GM19351 (cell line): Measurements from ENCODE around the gene PRSS1.
"Not testable (repeated sequence)": the region's sequence is repeated elsewhere in the genome, so short reads cannot be mapped to it uniquely, and the experiment has no call there.

ENCODE experiments used
- ATAC-seq: cut with Tn5 transposase; IDR thresholded peaks from one replicate; pipeline ENCODE4 v1.9.1; 2021; ENCODE audit warnings: mild to moderate bottlenecking, moderate library complexity; ENCODE audit not compliant: unreplicated experiment

PRSS1 gene

DNA sequence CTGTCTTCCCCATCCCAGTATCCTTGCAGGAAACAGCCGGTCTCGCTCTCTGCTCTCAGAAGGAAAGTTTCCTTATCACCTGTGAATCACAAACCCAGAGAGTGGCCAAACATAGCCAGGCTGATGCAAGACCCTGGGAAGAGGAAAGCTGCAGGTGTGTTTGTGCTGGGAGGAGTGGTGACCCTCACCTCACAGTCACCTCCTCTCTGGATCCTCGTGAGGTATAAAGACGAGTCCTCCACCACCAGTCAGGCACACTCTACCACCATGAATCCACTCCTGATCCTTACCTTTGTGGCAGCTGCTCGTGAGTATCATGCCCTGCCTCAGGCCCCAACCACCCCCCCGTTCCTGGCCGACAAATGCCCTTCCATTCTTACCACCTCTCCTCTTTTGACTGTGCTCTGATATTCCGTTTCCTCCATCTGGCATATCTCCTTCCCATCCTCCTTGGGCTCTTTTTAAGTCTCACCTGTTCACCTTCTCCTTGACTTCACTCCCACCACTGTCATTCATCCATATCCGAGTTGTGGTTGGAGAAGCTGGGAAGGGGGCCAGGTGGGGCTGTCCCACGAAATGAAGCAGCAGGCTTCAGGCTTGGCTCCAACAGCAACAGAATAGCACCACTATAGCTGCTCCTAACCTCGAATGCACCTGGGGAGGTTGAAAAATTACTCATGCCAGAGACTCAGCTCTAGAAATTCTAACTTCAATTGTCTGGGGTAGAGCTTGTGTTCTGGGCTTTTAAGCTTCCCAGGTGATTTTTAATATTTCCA is at the start of gene PRSS1:
TSS of gene PRSS1 (plus strand) at position 255 of the 776 bp plus-strand sequence. CDS start at position 268, 13 bp downstream.
- no peak for ATAC-seq

DNA sequence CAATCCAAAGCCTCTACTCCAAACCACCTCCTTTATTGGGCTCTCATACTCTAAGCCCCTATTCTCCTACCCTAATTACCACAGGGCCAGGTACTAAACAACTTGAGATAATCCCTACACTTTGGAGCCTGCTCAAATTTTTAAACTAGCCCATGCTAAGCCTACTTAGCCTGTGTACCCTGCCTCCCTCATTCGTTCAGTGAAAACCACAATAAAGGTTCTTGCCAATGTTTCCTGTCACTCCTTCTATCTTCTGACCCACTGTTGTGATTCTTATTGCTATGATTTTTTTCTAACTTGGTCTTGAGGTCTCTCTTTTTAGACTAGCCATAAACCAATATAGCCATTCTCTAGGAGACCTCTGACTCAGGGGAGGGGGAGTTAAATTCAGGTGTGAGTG is 48.3 kb upstream of the PRSS1 start:
- not testable (repeated sequence) for ATAC-seq

DNA sequence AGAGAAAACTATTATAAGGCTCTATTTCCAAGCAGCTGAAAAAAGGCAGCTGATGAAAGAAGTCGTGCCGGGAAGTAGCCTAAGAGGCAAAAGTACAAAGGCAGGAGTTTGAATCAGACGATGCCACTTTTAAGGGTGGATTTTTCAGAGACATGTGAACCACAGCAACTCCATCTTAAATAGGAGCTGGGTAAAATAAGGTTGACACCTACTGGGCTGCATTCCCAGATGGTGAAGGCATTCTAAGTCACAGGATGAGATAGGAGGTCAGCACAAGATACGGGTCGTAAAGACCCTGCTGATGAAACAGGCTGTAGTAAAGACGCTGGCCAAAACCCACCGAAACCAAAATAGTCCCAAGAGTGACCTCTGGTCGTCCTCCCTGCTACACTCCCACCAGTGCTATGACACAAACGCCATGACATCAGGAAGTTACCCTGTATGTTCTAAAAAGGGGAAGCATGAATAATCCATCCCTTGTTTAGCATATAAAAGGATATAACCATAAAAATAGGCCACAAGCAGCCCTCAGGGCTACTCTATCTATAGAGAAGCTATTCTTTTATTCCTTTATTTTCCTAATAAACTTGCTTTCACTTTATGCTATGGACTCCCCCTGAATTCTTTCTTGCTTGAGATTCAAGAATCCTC is 45.5 kb upstream of the PRSS1 start:
- ATAC-seq, result no peak

DNA sequence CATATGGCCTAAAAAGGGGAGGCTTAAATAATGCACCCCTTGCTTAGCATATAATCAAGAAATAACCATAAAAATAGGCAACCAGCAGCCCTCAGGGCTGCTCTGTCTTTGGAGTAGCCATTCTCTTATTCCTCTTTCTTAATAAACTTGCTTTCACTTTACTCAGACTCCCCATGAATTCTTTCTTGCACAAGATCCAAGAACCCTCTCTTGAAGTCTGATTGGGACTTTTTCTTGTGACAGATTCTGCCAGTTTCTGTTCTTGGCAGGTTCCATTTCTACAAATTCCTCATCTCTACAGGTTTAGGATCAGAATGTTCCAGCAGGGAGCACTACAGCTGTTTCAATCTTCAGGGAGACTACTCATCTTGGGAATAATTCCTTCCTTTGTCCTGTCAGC is 40.5 kb upstream of the PRSS1 start:
- not testable (repeated sequence) for ATAC-seq

DNA sequence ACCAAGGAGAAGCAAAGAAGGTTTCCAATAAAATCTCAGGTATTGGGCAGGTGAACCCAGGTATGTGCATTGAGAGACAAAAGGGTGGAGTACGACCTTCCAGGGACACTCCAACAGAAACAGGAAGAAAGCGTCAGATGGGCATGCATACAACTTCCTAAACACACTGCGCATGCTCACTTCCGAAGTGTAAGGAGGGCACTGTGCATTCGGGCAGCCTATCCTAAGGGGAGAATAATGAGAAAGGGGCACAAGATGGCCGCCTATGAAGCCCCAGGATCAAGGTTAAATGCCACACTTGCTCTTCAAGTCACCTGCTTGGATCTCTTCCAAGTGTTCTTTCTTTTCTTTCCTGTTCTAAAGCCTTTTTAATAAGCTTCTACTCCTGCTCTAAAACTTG is 39.4 kb upstream of the PRSS1 start:
- no peak for ATAC-seq

DNA sequence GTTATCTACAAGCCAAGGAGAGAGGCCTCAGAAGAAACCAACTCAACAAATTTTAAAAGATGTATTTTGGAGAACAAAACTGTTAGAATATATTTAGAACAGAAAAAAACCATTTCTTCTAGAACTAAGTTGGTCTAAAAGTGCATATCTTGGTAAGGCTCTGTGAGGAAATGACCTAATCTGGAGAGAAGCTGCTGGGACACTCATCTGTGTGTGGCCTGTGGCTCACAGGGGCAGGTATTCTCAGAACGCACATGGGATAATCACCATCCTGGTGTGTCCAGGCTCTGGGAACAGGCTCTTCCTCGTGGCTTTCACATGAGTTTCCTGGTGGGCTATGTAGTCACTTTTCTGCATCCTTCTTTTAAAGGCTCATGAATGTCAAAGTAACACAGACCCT is 38.1 kb upstream of the PRSS1 start:
- ATAC-seq, result no peak

DNA sequence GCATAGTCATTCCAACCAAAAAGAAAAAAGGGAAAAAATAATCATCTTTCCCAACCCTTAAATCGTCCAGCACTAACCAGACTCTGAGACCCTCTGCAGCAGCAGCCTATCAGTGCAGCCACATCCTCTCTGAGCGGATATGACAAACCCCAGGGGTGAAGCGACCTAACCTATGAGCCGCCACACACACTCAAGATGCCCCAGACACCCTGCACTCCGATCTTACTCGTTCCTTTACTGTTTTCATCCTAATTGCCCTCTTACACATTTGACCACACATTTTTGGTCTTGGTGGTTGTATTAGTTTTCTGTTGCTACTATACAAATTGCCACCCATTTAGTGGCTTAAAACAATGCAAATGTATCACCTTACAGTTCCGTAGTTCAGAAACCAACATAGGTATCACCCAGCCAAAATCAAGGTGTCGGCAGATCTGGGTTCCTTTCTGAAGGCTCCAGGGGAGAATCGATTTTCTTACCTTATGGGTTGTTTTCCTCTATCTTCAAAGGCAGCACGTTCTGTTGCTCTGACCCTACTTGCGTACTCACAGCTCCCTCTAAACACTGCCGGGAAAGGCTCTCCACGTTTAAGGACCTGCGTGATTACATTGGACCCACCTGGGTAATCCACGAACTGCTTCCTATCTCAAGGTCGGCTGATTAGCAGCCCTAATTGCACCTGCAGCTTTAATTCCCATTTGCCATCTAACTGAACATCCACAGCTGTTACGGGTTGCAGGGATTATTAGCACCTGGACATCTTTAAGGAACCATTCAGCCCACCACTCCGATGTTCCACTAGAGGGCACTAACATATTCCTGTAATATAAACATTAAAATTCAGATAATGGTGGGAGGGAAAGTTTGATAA is 37.3 kb upstream of the PRSS1 start:
- no peak for ATAC-seq

DNA sequence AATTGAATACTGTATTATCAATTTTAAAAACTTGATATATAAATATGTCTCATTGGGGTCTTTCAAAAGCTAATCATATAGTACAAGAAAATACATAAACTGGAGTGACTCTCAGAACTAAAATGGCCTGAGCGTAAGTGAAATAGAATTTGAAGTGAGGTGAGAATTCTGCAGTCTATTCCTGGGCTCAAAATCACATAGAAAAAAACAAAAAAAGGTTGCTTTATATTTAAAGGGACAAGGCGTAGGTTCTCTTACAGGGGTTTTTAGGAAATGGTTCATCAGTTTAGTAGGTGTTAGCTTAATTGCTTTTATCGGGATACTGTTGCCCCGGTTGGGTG is 36.7 kb upstream of the PRSS1 start:
- no peak for ATAC-seq

DNA sequence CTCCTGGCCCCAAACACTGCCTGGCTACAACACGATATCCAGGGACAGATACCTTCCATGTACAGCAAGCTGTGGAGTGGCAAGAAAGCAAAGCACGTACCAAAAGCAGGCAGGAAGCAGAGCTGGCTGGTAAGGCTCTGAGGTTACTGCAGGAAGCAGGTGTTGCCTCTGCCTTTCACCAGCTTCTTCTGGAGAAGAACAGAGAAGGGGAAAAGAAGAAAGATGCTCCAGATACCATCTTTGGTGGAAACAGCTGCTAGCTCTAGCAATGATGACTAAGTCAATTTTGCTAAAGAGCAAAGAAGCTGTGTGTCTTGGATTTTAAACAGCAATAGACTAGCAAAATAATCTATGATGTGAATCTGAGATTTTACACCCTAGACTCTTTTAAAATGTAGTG is 34.9 kb upstream of the PRSS1 start:
- no peak for ATAC-seq

DNA sequence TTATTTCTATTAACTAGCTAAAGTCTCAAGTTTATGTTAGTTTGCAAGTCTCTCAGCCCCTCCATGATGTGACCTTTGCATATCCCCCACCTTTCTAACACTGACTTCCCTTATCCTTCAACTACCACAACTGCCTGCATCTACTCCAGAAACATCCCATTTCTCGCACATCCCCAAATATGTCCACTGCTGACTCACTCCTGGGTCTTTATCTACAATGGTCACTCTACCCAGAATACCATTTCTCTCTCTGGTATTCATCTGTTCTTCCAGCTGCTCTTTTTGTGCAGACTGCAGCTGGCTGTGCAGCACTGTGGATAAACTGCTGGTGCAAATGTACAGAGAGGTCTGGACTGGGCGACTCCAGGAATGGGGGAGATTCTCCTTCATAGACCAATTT is 32.7 kb upstream of the PRSS1 start:
- no peak for ATAC-seq

DNA sequence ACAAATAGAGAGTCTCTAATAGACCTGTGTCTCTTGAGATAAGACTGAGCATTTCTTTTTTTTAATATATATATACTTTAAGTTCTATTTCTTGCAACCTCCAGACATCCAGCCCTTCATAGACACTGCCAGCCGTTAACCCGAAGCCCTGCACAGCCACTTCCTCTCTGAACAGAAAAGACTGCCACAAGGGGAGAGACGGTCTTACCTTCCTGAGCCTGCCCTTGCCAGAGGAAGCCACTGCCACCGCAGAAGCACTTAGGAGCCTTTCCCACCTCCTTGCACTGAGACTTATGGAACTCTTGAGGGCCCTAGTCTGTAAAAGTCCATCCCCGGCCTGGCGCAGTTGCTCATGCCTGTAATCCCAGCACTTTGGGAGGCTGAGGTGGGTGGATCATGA is 31.8 kb upstream of the PRSS1 start:
- no peak for ATAC-seq

DNA sequence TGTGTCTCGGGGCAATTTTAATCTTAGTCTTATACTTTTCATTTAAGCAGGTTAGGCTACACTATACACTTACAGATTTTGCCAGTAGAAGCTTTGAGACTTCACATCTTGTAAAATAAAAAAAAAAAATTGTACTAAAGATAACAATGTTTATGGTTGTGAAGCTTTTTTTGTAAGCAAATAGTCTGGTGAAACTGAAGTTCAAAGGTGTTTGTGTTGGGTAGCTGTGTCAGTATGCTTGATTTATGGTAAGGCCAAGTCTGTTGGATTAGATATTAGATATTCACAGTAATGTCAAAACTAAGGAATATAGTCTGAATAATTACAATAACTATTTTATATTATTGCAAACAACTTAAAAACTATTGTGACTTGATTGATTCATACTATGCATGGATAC is 31.0 kb upstream of the PRSS1 start:
- ATAC-seq, result no peak

DNA sequence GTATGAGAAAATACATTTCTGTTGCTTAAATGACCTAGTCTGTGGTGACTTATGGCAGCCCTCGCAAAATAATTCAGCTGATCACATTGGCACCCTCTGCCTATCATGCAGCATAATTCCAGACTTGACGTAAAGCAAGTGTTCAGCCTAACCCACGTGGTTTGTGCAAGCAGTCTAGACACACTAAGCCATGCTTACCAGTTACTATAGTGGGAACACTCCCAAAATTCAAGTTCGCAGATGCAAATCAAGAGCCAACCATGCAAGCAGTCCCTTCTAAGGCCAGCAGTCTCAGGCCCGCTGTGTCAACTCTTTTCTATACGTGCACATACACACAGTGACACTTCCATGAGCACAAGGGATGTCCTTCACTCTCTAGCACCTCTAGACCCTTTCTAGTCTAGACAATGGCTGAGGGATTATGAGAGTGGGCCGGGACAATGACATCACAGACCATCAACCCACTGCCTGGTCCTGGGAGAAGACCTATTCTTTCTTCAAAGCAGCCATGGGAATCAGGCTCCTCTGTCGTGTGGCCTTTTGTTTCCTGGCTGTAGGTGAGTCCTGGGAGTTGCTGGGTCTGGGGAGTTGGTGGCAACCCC is 29.0 kb upstream of the PRSS1 start:
- ATAC-seq, result no peak

DNA sequence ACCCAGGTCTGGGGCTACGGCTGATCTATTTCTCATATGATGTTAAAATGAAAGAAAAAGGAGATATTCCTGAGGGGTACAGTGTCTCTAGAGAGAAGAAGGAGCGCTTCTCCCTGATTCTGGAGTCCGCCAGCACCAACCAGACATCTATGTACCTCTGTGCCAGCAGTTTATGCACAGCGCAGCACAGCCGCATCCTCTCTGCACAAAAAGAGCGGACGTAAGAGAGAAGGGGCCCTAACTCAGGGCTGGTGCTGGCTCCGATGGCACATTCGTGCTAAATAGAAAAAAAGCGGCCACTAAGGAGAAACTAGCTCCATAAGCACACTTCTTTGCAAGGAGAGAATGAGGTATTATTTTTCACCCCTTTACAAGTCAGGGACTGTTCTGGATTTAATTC is 28.3 kb upstream of the PRSS1 start:
- ATAC-seq, result no peak

DNA sequence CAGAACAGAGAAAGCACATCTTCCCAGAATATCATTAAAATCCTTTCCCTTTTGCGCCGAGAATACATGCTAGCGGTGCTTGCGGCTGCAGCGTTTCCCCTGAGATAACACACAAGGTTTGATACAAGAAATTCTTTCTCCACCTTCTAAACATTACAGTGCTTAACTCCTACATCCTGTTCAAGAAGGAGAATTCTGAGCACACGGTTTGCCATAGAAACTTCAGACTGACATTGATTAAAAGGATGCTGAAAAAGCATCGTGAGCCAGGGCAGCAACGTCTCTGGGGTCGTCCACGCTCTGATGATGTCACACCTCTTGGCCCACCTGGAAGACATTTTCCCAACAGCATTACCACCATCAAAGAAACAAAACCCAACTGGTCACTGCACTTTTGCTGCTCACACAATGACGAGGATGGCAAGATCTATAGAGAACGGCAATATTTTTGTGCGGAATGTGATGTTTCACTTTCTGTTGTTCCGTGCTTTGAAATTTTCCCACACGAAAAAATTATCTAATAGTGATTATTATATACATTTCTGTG is 27.0 kb upstream of the PRSS1 start:
- no peak for ATAC-seq

DNA sequence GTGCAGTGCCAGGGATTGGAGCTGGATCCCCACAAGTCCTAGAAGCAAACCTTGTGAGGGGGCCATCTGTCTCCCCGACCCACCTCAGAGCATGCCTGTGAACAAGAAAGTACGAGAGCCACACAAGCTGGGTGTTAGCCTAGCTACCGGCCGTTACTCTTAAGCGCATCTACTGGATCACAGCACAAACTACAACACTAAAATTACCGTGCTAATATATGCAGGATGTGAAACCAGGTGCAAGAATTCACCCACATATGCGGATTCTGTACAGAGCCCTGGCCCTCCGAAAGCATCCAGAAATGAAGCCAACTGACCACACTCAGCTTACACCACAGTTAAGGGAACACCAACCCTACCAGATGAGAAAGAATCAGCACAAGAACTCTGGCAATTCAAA is 16.0 kb upstream of the PRSS1 start:
- ATAC-seq, result no peak

DNA sequence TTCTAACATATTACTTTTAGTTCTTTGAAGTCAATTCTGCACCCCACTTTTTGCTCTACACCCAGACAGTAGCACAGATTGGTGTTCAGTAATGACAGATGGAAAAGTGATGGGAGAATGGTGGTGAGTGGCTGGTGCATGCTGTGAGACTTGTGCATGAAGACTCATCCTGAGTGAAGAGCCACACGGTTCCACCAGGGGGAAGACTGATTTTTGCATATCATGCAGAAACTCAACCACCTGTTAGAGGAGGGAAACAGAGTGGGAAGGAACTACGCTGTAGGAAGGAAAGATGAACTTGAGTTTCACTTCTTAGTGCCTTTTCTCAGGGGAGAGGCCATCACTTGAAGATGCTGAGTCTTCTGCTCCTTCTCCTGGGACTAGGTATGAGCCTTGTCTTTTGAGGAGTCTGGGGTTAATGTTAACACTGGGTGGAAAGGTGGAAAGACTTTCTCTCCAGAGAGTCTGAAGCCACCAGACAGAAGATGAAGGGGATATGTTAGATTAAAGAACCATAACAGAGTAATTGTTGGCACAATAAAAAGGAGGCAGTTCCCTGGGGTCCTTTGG is 9.3 kb upstream of the PRSS1 start:
- peak; percentile 97 for ATAC-seq

DNA sequence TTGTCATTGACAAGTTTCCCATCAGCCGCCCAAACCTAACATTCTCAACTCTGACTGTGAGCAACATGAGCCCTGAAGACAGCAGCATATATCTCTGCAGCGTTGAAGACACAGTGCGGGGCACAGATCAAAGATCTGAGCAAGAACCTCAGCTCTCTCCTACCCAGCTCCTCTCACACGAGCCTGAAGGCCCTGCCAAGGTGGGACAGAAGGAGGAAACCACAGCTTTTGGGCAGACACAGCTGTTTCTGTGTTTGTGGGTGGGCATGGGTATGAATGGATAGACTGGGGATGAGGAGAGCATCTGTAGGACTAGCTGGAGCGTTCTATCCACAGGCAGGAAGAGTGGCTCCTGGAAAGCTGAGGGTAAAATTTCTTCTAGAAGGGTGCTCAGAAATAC is 8.5 kb upstream of the PRSS1 start:
- ATAC-seq, result no peak

DNA sequence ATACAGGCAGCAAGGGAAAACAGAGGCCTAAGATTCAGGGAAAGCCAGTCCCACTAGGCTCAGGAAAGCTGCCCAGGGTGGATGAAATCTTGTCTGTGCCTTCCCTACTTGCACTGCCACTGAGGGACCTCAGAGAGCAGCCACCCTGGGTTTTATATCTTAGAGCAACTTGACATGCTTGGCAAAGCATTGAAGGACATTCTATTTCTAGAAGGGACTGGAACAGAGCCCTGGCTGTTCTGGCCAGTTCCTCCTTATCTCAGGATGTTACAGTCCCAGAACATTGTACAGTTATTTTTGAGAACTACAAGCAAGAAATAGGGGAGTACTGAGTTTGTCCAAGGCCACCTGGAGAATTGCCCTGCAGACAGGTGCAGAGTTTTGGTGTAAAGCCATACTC is 7.3 kb upstream of the PRSS1 start:
- not testable (repeated sequence) for ATAC-seq

DNA sequence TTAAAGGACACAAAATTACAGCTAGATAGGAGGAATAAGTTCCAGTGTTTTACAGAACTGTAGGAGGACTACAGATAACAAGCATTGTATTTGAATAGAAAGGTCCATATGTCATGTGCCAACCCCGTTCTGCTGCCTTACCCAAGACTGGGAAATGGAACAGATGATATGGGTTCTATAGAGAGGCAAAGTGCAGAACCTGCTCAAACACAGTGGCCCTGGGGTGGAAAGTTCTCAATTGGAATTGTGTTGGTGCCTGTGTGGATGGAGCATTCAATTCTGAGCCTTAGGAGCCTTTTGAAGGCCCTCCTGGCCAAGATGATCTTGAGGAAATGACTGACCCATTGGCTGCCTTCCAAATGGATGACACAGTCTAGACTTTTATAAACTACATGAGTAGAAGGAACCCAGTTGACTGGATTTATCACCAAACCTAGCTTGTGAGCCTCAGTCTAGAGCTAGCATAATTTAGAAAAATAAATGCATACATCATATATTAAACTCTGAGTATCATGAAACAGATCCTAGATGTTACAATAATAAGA is 4.1 kb upstream of the PRSS1 start:
- ATAC-seq, result no peak

DNA sequence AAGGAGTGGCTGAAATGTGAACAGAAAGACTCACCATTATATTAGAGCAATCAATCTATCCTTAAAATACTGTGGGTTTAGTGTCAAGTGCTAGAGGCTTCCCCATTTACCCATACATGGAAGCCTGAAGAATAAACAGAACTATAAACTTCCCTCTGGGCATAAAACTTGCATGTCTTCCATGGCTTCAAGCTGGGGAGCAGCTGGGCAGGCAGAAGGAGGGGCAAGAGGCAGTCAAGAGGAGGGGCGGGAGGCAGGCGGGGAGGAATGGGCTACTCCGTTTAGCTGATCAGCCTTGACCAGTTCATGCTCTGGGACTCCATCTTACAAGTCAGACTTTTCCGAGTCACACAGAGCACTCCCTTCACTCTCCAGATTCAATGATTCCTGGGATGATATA is 3.5 kb upstream of the PRSS1 start:
- no peak for ATAC-seq
